Memory B cell (primary cell): Measurements from ENCODE around the gene SLC26A3.

Experiments used
- ATAC-seq: fragments of 150-1000 bp; cut with Tn5 transposase; 2 replicates; pipeline ENCODE4 v1.10.0; 2021; ENCODE audit warnings: low read depth, mild to moderate bottlenecking, moderate library complexity
- DNase-seq, 2 donors: peaks; one replicate each; pipeline ENCODE4 v3.0.0; 2022; ENCODE audit warnings: low spot score in 2 of 2
- H3K27ac Mint-ChIP-seq: one replicate; pipeline ENCODE4 v1.8.0; 2022; ENCODE audit warnings: mild to moderate bottlenecking, moderate library complexity, mixed read lengths
- H3K27me3 Mint-ChIP-seq: one replicate; pipeline ENCODE4 v1.8.0; 2022; ENCODE audit warnings: mixed read lengths
- H3K36me3 Mint-ChIP-seq: one replicate; pipeline ENCODE4 v1.8.0; 2022; ENCODE audit warnings: mild to moderate bottlenecking, mixed read lengths
- H3K4me1 Mint-ChIP-seq: one replicate; pipeline ENCODE4 v1.8.0; 2022; ENCODE audit warnings: mixed read lengths
- H3K4me3 Mint-ChIP-seq: one replicate; pipeline ENCODE4 v1.8.0; 2022; ENCODE audit warnings: mild to moderate bottlenecking, moderate library complexity, mixed read lengths
- H3K9me3 Mint-ChIP-seq: one replicate; pipeline ENCODE4 v1.8.0; 2022; ENCODE audit warnings: mixed read lengths

SLC26A3 gene

DNA sequence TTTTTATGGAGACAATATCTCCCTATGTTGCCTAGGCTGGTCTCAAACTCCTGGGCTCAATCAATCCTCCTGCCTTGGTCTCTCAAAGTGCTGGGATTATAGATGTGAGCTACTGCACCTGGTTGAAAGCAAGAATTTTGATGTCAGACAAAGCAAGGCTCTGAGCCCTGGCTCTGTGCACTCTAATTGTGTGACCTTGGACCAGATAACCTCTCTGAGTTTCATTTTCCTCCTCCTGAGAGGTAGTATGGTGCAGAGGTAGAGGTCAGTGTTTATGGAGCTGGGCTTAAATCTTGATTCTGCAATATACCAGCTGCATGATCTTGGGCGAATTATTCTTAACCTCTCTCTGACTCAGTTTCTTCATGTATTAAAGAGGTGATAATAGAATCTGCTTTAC lies 31.4 kb upstream of the SLC26A3 start:
- no peak for ATAC-seq
- no peak overlapping the region for H3K4me3 Mint-ChIP-seq

DNA sequence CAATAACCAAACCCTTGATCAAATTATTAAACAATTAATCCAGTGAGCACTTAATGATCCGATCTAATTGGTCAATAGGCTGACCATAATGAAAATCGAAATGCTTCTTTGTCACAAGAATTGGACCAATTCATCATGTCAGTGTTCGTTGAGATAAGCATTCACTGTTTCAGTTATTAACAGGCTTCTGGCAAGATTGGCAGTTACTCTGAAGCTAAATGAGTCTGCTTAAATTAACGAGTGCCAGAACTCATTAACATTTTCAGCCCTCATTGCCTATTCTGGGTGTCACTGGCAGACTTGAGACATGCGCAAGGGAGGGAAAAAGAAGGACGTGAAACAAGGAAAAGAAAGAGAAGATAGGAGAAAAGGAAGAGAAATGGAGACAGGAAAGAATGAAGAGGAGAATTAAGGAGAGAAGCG lies 30.7 kb upstream of the SLC26A3 start:
- no peaks in the 10 kb centered on the region for H3K36me3 Mint-ChIP-seq
- DNase-seq: no peak
- H3K27ac Mint-ChIP-seq: no peak overlapping the region
- no peak overlapping the region for H3K4me3 Mint-ChIP-seq
- no peak for ATAC-seq
- H3K4me1 Mint-ChIP-seq: no peaks in the 10 kb centered on the region
- H3K27me3 Mint-ChIP-seq: peaks cover 17% of the 10 kb centered on the region
- no peaks in the 10 kb centered on the region for H3K9me3 Mint-ChIP-seq

More for the DNA sequence above, 31.4 kb upstream of the SLC26A3 start:
- no peak for DNase-seq
- peaks cover 17% of the 10 kb centered on the region for H3K27me3 Mint-ChIP-seq
- no peak overlapping the region for H3K27ac Mint-ChIP-seq
- H3K4me1 Mint-ChIP-seq: no peaks in the 10 kb centered on the region
- H3K36me3 Mint-ChIP-seq: no peaks in the 10 kb centered on the region
- no peaks in the 10 kb centered on the region for H3K9me3 Mint-ChIP-seq

DNA sequence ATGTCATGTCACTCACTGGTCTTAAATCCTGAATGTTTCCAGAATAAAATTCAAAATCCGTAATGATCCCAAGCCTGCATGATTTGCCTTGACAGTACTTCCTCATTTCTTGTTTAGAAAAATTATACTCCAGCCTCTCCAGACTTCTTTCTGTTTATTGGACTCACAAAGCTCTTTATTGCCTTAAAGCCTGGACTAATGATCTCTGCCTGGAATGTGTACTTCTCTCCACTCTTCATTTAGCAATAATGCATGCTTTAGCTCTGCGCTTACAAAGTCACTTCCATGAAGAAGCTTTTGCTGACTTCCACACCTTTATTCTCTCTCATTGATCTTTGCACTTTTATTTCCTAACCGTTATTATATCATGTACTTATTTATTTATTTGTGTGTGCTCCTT lies 27.4 kb upstream of the SLC26A3 start:
- Mint-ChIP-seq H3K27me3 (peaks cover 10% of the 10 kb centered on the region), H3K4me3 (no peak overlapping the region), H3K27ac (no peak overlapping the region), H3K4me1 (no peaks in the 10 kb centered on the region), H3K9me3 (no peaks in the 10 kb centered on the region), H3K36me3 (no peaks in the 10 kb centered on the region)
- no peak for DNase-seq
- no peak for ATAC-seq

DNA sequence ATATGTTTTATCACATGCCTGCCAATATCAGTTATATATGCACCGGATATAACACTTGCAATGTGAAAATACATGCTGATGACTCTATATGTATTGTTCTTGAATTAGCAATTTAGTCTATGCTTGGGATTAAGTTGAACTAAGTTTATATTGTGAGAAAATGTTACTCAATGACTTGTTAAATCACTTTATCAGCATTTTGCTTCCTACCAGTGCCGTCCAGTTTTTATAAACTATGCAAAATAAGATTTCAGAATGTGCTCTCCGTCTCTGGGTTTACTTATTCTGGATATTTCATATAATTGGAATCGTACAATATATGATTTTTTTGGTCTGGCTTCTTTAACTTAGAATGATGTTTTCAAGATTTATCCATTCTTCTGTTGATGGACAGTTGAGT lies 25.5 kb upstream of the SLC26A3 start:
- peaks cover 7% of the 10 kb centered on the region for H3K27me3 Mint-ChIP-seq
- H3K4me3 Mint-ChIP-seq: no peak overlapping the region
- ATAC-seq: no peak
- H3K4me1 Mint-ChIP-seq: no peaks in the 10 kb centered on the region
- H3K9me3 Mint-ChIP-seq: peaks cover 2% of the 10 kb centered on the region
- no peak for DNase-seq
- no peak overlapping the region for H3K27ac Mint-ChIP-seq
- peaks cover 1% of the 10 kb centered on the region for H3K36me3 Mint-ChIP-seq

DNA sequence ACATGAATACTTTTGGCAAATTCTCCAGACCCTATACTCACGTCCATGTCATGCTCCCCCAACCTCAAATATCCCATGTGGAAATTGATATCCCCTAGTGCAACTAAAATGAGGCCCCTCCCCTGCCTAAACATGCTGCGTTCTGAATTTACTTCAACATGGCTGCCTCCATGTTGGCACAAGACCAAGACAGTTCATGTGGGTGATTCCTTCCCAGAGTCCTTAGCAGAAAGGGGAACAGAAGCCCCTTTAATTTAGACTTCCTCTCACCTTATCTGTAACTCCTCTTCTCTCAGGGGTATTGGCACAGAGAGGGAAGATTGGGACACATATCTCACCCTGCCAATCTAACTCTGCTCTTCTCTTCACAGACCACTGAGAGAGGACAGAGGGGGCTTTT lies 24.5 kb upstream of the SLC26A3 start:
- no peak for DNase-seq
- Mint-ChIP-seq H3K9me3 (peaks cover 2% of the 10 kb centered on the region), H3K4me3 (no peak overlapping the region), H3K36me3 (peaks cover 1% of the 10 kb centered on the region), H3K4me1 (no peaks in the 10 kb centered on the region), H3K27me3 (peaks cover 7% of the 10 kb centered on the region), H3K27ac (no peak overlapping the region)
- ATAC-seq: no peak

DNA sequence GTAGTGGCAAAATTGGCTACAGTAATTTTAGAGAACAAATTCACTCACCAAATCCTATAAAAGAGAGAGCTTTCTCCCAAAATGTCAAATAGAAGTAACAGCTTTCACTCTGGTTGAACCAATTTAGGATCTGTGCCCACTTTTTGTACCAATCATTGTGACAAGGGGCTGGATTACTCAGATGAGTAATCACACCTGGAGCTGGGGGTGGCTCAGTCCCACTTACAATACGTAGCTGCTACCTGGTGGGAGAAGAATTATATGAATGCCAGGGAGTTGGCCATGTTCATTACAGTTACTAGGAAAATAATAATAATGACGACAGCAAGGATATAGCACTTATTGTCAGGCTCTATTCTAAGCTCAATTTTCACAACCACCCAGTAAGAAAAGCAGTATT lies 23.4 kb upstream of the SLC26A3 start:
- no peaks in the 10 kb centered on the region for H3K4me1 Mint-ChIP-seq
- no peak for ATAC-seq
- peaks cover 1% of the 10 kb centered on the region for H3K36me3 Mint-ChIP-seq
- H3K9me3 Mint-ChIP-seq: peaks cover 2% of the 10 kb centered on the region
- peaks cover 7% of the 10 kb centered on the region for H3K27me3 Mint-ChIP-seq
- H3K27ac Mint-ChIP-seq: no peak overlapping the region
- DNase-seq: no peak
- no peak overlapping the region for H3K4me3 Mint-ChIP-seq

DNA sequence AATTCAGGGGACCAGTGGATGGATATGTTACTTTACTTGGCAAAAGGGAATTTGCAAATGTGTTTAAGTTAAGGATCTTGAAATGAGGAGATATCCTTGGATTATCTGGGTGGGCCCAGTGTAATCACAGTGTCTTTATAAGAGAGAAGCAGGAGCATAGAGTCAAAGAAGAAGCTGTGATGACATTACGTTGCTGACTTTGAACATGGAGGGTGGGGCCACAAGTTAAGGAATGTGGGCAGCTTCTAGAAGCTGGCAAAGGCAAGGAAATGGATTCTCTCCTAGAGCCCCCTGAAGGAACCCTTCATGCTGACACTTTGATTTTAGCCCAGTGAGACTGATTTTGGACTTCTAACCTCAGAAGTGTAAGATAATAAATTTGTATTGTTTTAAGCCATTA lies 21.8 kb upstream of the SLC26A3 start:
- Mint-ChIP-seq H3K27me3 (peaks cover 1% of the 10 kb centered on the region), H3K4me1 (no peaks in the 10 kb centered on the region), H3K4me3 (no peak overlapping the region), H3K9me3 (peaks cover 2% of the 10 kb centered on the region), H3K36me3 (peaks cover 1% of the 10 kb centered on the region), H3K27ac (no peak overlapping the region)
- ATAC-seq (no peak), DNase-seq (no peak)

DNA sequence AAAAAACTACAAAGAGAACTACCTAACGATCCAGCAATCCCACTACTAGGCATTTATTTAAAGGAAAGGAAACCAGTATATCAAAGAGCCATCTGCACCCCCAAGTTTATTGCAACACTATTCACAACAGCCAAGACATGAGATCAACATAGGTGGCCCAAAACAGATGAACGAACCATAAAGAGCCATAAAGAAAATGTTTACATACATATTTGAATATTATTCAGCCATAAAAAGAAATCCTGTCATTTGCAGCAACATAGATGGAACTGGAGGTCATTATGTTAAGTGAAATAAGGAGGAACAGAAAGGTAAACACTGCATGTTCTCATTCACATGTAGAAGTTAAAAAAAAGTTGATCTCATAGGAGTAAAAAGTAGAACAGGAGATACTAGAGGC lies 15.6 kb upstream of the SLC26A3 start:
- H3K27me3 Mint-ChIP-seq: peaks cover 5% of the 10 kb centered on the region
- ATAC-seq (no peak), DNase-seq (no peak)
- H3K9me3 Mint-ChIP-seq: no peaks in the 10 kb centered on the region
- H3K27ac Mint-ChIP-seq: no peak overlapping the region
- no peaks in the 10 kb centered on the region for H3K4me1 Mint-ChIP-seq
- H3K36me3 Mint-ChIP-seq: no peaks in the 10 kb centered on the region
- no peak overlapping the region for H3K4me3 Mint-ChIP-seq

DNA sequence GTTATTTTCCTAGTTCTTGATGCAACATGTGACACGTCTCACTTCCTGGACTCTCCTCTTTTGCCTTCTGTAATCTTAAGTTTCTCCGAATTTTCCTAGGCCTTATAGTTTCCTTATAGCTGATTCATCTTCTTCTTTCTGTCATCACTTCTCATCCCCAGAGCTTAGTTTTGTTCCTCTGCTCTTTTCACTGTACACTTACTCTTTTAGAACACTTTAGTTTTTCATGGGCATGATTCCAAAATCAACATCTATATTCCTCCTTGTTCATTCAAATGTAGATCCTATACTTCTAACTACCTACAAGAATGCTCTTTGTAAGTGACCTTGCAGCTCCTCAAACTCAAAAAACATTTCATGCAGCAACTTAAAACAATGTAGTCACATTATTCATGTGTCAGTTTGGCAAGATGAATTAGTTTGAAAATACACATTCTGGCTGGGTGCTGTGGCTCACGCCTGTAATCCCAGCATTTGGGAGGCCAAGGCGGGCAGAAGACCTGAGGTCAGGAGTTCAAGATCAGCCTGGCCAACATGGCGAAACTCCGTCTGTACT lies 13.1 kb upstream of the SLC26A3 start:
- ATAC-seq (no peak), DNase-seq (no peak)
- H3K4me3 Mint-ChIP-seq: no peak overlapping the region
- H3K36me3 Mint-ChIP-seq: no peaks in the 10 kb centered on the region
- no peaks in the 10 kb centered on the region for H3K4me1 Mint-ChIP-seq
- H3K27me3 Mint-ChIP-seq: peaks cover 4% of the 10 kb centered on the region
- no peak overlapping the region for H3K27ac Mint-ChIP-seq
- no peaks in the 10 kb centered on the region for H3K9me3 Mint-ChIP-seq

DNA sequence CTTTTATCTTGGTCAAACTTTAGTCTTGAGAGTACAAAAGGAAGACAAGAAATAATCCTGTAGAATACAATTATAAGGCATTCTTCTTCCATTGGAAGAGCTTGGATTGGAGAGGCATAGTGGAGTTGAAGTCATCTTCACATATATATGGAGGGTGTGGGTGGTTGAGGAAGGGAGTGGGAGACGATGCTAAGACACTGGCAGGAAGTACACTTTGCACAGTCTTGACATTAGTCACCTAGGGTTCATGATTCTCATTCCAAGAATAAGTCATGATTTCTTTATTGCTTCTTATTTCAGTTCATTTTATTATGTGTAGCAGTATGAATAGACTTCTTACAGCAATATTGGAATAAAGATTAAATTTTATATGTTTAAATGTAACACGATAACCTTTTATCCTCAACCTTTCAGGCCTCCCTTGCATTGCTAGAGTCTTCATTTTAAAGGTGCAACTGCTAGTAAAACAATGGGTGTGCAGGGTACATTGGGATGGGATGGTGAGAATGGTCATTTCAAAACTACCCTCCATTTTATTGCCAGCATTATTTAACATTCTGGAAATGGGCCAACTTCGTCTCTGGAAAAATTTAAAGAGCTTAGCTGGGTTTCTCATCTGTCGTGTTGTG lies 12.3 kb upstream of the SLC26A3 start:
- ATAC-seq: no peak
- DNase-seq: no peak
- H3K27ac Mint-ChIP-seq: no peak overlapping the region
- H3K4me1 Mint-ChIP-seq: no peaks in the 10 kb centered on the region
- H3K36me3 Mint-ChIP-seq: no peaks in the 10 kb centered on the region
- no peak overlapping the region for H3K4me3 Mint-ChIP-seq
- peaks cover 4% of the 10 kb centered on the region for H3K27me3 Mint-ChIP-seq
- no peaks in the 10 kb centered on the region for H3K9me3 Mint-ChIP-seq

DNA sequence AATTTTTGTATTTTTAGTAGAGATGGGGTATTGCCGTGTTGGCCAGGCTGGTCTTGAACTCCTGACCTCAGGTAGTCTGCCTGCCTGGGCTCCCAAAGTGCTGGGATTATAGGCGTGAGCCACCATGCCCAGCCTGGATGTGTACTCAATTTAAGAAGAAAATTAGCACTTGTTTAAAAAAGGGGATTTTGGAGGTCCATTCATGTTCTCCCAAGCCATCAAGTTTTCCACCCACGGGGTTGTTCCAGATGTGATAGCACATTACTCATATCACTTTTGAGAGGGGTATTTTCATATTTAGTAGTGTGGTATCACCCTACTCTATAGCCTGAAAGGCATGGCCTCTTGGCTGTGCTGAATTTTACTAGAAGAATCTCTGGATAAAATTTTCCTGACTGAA lies 10.5 kb upstream of the SLC26A3 start:
- ATAC-seq (no peak), DNase-seq (no peak)
- no peak overlapping the region for H3K4me3 Mint-ChIP-seq
- H3K36me3 Mint-ChIP-seq: no peaks in the 10 kb centered on the region
- no peaks in the 10 kb centered on the region for H3K9me3 Mint-ChIP-seq
- no peak overlapping the region for H3K27ac Mint-ChIP-seq
- H3K4me1 Mint-ChIP-seq: no peaks in the 10 kb centered on the region
- H3K27me3 Mint-ChIP-seq: peaks cover 3% of the 10 kb centered on the region

DNA sequence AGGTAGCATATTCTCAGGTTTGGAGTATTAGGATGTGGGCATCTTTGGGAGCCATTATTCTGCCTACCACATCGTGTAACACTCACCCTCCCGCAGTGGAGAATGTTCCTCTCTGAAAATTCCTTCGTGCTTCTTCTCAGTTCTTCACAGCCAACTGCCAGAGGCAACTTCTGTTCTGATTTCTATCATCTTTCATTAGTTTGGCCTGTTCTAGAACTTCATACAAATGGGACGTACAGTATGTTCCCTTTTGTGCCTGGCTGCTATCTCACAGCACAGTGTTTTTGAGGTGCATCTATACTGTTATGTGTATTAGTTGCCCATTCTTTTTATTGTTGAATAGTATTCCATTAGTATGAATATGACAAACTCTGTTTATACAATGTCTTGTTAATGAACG lies 8.9 kb upstream of the SLC26A3 start:
- peaks cover 3% of the 10 kb centered on the region for H3K27me3 Mint-ChIP-seq
- no peaks in the 10 kb centered on the region for H3K9me3 Mint-ChIP-seq
- ATAC-seq (no peak), DNase-seq (no peak)
- H3K4me3 Mint-ChIP-seq: no peak overlapping the region
- H3K36me3 Mint-ChIP-seq: no peaks in the 10 kb centered on the region
- H3K27ac Mint-ChIP-seq: no peak overlapping the region
- no peaks in the 10 kb centered on the region for H3K4me1 Mint-ChIP-seq

DNA sequence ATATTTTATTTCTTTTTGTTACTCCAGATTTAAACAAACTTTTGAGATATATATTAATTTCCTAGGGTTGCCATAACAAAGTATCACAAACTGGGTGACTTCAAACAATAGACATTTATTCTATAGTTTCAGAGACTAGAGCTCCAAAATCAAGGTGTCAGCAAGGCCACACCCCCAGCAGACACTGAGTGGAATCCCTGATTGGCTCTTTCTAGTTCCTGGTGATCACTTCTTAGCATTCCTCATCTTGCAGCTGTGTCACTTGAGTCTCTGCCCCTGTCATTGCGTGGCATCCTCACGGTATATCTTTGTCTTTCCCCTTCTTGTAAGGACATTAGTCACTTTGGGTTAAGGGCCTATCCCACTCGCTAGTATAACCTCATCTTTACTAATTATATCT lies 7.6 kb upstream of the SLC26A3 start:
- ATAC-seq: no peak
- no peaks in the 10 kb centered on the region for H3K9me3 Mint-ChIP-seq
- no peak overlapping the region for H3K27ac Mint-ChIP-seq
- no peak for DNase-seq
- no peaks in the 10 kb centered on the region for H3K4me1 Mint-ChIP-seq
- H3K36me3 Mint-ChIP-seq: no peaks in the 10 kb centered on the region
- H3K27me3 Mint-ChIP-seq: no peaks in the 10 kb centered on the region
- H3K4me3 Mint-ChIP-seq: no peak overlapping the region

DNA sequence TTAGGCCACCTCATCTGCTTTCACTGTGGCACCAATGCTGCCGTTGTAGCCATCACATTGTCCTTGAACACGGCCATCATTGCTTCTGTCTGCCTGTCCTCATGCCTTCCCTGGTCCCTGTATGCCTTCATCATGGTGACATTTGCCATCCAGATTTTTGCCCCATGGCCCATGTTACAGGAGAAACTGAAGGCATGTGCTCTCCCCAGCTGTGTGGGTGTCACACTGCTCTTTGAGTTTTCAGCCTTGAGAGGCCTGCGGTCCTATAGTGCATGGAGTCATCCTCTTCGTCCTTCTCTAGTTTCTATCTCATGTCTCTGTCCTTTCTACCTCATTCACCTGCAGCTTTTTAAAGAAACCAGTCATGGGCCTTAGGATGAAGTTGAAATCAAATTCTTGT lies 6.2 kb upstream of the SLC26A3 start:
- Mint-ChIP-seq H3K9me3 (no peaks in the 10 kb centered on the region), H3K27ac (no peak overlapping the region), H3K36me3 (no peaks in the 10 kb centered on the region)

DNA sequence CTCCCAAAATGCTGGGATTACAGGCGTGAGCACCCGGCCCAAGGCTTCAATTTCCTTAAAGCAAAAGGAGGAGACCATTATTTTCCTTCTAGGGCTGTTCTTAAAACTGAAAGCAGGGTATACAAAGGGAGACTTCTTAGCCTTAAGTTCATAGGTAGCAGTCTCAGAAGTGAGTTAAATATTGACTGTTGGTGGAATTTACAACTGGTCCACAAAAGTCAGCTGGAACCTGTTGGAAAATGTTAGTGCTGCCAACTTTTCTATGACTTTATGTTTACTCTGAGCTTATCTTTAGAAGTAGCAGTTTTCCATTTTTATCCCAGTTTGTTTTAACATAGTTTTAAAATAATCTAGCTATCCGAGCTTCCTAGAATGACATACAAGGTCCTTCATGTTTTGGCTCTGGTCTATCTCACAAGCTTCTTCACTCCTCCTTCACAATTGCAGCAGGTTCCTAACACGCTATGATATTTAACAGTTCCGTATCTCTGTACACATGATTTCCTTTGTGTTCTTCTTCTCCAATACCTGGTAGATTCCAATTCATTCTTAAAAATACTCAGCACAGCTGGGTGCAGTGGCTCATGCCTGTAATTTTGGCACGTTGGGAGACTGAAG lies 3.3 kb downstream of the SLC26A3 start:
- ATAC-seq: no peak
- H3K4me1 Mint-ChIP-seq: no peaks in the 10 kb centered on the region
- peaks cover 21% of the 10 kb centered on the region for H3K27me3 Mint-ChIP-seq
- no peak overlapping the region for H3K27ac Mint-ChIP-seq
- no peak overlapping the region for H3K4me3 Mint-ChIP-seq
- H3K9me3 Mint-ChIP-seq: no peaks in the 10 kb centered on the region
- no peaks in the 10 kb centered on the region for H3K36me3 Mint-ChIP-seq
- DNase-seq: no peak

More for the DNA sequence above, 6.2 kb upstream of the SLC26A3 start:
- ATAC-seq (no peak), DNase-seq (no peak)
- peaks cover 5% of the 10 kb centered on the region for H3K27me3 Mint-ChIP-seq
- no peaks in the 10 kb centered on the region for H3K4me1 Mint-ChIP-seq
- H3K4me3 Mint-ChIP-seq: no peak overlapping the region
